HEK293 (cell line): ENCODE results near the gene PRRT1B.

Experiments
- CTCF ChIA-PET: fragments of 350-600 bp; formaldehyde crosslinking; extraction: SDS; loops from one replicate; lab custom pipeline; 2021; ENCODE audit warnings: antibody characterized with exemption; lab: Yijun Ruan, JAX
- POLR2A ChIA-PET: fragments of 300-600 bp; formaldehyde crosslinking; extraction: SDS; loops from one replicate; lab custom pipeline; 2020; ENCODE audit warnings: antibody characterized with exemption, inconsistent platforms; lab: Yijun Ruan, JAX
- H3K27ac ChIP-seq: fragments of 200-500 bp; sonication (Bioruptor generic); 2 replicates; pipeline ENCODE4 v1.5.1; 2014; ENCODE audit warnings: low read depth, low read length, control low read depth, inconsistent platforms; ENCODE audit errors: extremely low read depth
- H3K36me3 ChIP-seq, 2 experiments: fragments of 200-500 bp in 1 of 2; sonication (Bioruptor generic) in 1 of 2; 1 replicate in 1 of 2; 2 replicates in 1 of 2; pipeline ENCODE4 v1.5.1; 2014 to 2017; ENCODE audit warnings: inconsistent platforms in 2 of 2, low read length in 2 of 2; ENCODE audit not compliant: control insufficient read depth in 2 of 2, insufficient read depth in 1 of 2
- H3K4me1 ChIP-seq: fragments of 200-500 bp; sonication (Bioruptor generic); 2 replicates; pipeline ENCODE4 v1.5.1; 2014; ENCODE audit warnings: mild to moderate bottlenecking, low read length, inconsistent platforms; ENCODE audit not compliant: control insufficient read depth, insufficient read depth
- H3K4me3 ChIP-seq: 2 replicates; pipeline ENCODE4 v1.5.1; 2011; ENCODE audit warnings: low read depth, mild to moderate bottlenecking, control low read depth, low read length, moderate library complexity
- H3K9me3 ChIP-seq: fragments of 200-500 bp; sonication (Bioruptor generic); 2 replicates; pipeline ENCODE4 v1.5.1; 2014; ENCODE audit warnings: low read depth, low read length, inconsistent platforms; ENCODE audit not compliant: control insufficient read depth, insufficient read depth
- EGR2 ChIP-seq: fragments of 450-650 bp; formaldehyde crosslinking; IDR thresholded peaks from 2 replicates; pipeline ENCODE4 v1.5.1; 2016; ENCODE audit warnings: low read depth, missing biosample characterization, missing genetic modification characterization
- GLIS2 ChIP-seq: fragments of 450-650 bp; formaldehyde crosslinking; IDR thresholded peaks from 2 replicates; pipeline ENCODE4 v1.5.1; 2016; ENCODE audit warnings: missing biosample characterization, missing genetic modification characterization
- KLF8 ChIP-seq: fragments of 450-650 bp; formaldehyde crosslinking; IDR thresholded peaks from 2 replicates; pipeline ENCODE4 v1.5.1; 2016; ENCODE audit warnings: missing biosample characterization, missing genetic modification characterization
- RBAK ChIP-seq: fragments of 450-650 bp; formaldehyde crosslinking; IDR thresholded peaks from 2 replicates; pipeline ENCODE4 v1.5.1; 2016; ENCODE audit warnings: missing biosample characterization, missing genetic modification characterization
- ZBTB26 ChIP-seq: fragments of 450-650 bp; formaldehyde crosslinking; optimal IDR thresholded peaks from 2 replicates; pipeline ENCODE3; 2016; ENCODE audit warnings: missing biosample characterization, mild to moderate bottlenecking, missing genetic modification characterization
- ZFHX2 ChIP-seq: fragments of 450-650 bp; formaldehyde crosslinking; conservative IDR thresholded peaks from 2 replicates; pipeline ENCODE4 v1.5.1; 2016; ENCODE audit warnings: missing biosample characterization, missing genetic modification characterization
- ZFP69B ChIP-seq: fragments of 450-650 bp; formaldehyde crosslinking; IDR thresholded peaks from 2 replicates; pipeline ENCODE4 v1.5.1; 2016; ENCODE audit warnings: missing biosample characterization, missing genetic modification characterization
- ZNF398 ChIP-seq: fragments of 450-650 bp; formaldehyde crosslinking; IDR thresholded peaks from 2 replicates; pipeline ENCODE4 v1.5.1; 2017; ENCODE audit warnings: missing biosample characterization, missing genetic modification characterization
- ZNF791 ChIP-seq: fragments of 450-650 bp; formaldehyde crosslinking; IDR thresholded peaks from 2 replicates; pipeline ENCODE4 v1.5.1; 2016; ENCODE audit warnings: missing biosample characterization, missing genetic modification characterization
- ZNF837 ChIP-seq: fragments of 450-650 bp; formaldehyde crosslinking; IDR thresholded peaks from 2 replicates; pipeline ENCODE4 v1.5.1; 2016; ENCODE audit warnings: missing biosample characterization, missing genetic modification characterization
- TF ChIP-seq, protein P1 (sequence below): fragments of 450-650 bp; formaldehyde crosslinking; IDR thresholded peaks from 2 replicates; pipeline ENCODE4 v1.5.1; 2016; ENCODE audit warnings: missing biosample characterization, missing genetic modification characterization

The PRRT1B gene

GRCh38 chr9:131521822-131522221, 23.5 kb upstream of the PRRT1B start:
- TF ChIP-seq, protein P1, sequence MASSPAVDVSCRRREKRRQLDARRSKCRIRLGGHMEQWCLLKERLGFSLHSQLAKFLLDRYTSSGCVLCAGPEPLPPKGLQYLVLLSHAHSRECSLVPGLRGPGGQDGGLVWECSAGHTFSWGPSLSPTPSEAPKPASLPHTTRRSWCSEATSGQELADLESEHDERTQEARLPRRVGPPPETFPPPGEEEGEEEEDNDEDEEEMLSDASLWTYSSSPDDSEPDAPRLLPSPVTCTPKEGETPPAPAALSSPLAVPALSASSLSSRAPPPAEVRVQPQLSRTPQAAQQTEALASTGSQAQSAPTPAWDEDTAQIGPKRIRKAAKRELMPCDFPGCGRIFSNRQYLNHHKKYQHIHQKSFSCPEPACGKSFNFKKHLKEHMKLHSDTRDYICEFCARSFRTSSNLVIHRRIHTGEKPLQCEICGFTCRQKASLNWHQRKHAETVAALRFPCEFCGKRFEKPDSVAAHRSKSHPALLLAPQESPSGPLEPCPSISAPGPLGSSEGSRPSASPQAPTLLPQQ (tag by site-specific recombination) = no peak
- no peak for TF ChIP-seq ZNF398 (tag by site-specific recombination)
- TF ChIP-seq ZNF791 (tag by site-specific recombination) = no peak
- no peak overlapping the region for H3K27ac ChIP-seq
- H3K9me3 ChIP-seq = no peaks in the 10 kb centered on the region
- peaks cover 14 to 99% of the 10 kb centered on the region in 2 experiments for H3K36me3 ChIP-seq
- no peak overlapping the region for H3K4me3 ChIP-seq
- ChIA-PET POLR2A (no interaction called here), CTCF (no interaction called here)
- H3K4me1 ChIP-seq = no peaks in the 10 kb centered on the region

- peaks cover 16 to 99% of the 10 kb centered on the region in 2 experiments for H3K36me3 ChIP-seq
- no peaks in the 10 kb centered on the region for H3K9me3 ChIP-seq
- CTCF ChIA-PET = interaction anchor here (0.5 to 0.9 kb wide), 3 partner anchors 218 to 717 kb away, joined by 3 to 4 read pairs (median 3); partner anchors contain the start of gene RAPGEF1
- H3K27ac ChIP-seq = no peak overlapping the region
- POLR2A ChIA-PET = interaction anchor here (0.9 to 1.6 kb wide), 2 partner anchors 19 to 24 kb away, joined by 3 to 6 read pairs; partner anchors contain the start of gene POMT1
- TF ChIP-seq ZNF837 (tag by site-specific recombination) (no peak), KLF8 (tag by site-specific recombination) (no peak), EGR2 (tag by site-specific recombination) (peak; percentile 54; the same call in 1 of the 2 replicates), ZFHX2 (tag by site-specific recombination) (peak; percentile 53), GLIS2 (tag by site-specific recombination) (0 out of 2 replicates have a peak, but pooled peaks have one; percentile 22), ZBTB26 (tag by site-specific recombination) (no peak)
- TF ChIP-seq, all 188 proteins: peak for 3
- H3K4me1 ChIP-seq = no peaks in the 10 kb centered on the region
- H3K4me3 ChIP-seq = no peak overlapping the region
Observed at GRCh38 chr9:131522257-131523085, 22.9 kb upstream of the PRRT1B start.

GRCh38 chr9:131523086-131523388, 22.3 kb upstream of the PRRT1B start:
- no peak overlapping the region for H3K4me3 ChIP-seq
- no peaks in the 10 kb centered on the region for H3K9me3 ChIP-seq
- POLR2A ChIA-PET = interaction anchor here (0.9 to 1.6 kb wide), 3 partner anchors 8 to 23 kb away, joined by 3 to 6 read pairs (median 4); partner anchors contain the start of gene POMT1
- no peak overlapping the region for H3K27ac ChIP-seq
- TF ChIP-seq, protein P1 (tag by site-specific recombination) = peak; percentile 61
- TF ChIP-seq ZFP69B (tag by site-specific recombination) = peak; percentile 60
- TF ChIP-seq RBAK = no peak
- CTCF ChIA-PET = interaction anchor here (0.5 to 0.9 kb wide), 2 partner anchors 217 to 225 kb away, joined by 3 read pairs; partner anchors contain the start of gene RAPGEF1
- no peaks in the 10 kb centered on the region for H3K4me1 ChIP-seq
- H3K36me3 ChIP-seq = peaks cover 19 to 99% of the 10 kb centered on the region in 2 experiments
